Ramos (cell line): Measurements from ENCODE around the gene CACNA1D.

Source experiments
- in situ Hi-C: fragments of 300-500 bp; cut with MboI; formaldehyde crosslinking; loops from one replicate; pipeline ENCODE4 v1.14.3; 2022; ENCODE audit warnings: low sequenced_read_pairs; ENCODE audit not compliant: unreplicated experiment

Gene CACNA1D

GRCh38 chr3:53493595-53493962, 832 bp upstream of the CACNA1D start:
- in situ Hi-C loops, result no loop called here

- in situ Hi-C loops, result no loop called here
Measured at GRCh38 chr3:53495146-53495519, 722 bp downstream of the CACNA1D start.

GRCh38 chr3:53495520-53496391, 1.3 kb downstream of the CACNA1D start:
- in situ Hi-C loops, result no loop called here

- in situ Hi-C loops, result no loop called here
Measured at GRCh38 chr3:53496392-53496670, 1.9 kb downstream of the CACNA1D start.

DNA sequence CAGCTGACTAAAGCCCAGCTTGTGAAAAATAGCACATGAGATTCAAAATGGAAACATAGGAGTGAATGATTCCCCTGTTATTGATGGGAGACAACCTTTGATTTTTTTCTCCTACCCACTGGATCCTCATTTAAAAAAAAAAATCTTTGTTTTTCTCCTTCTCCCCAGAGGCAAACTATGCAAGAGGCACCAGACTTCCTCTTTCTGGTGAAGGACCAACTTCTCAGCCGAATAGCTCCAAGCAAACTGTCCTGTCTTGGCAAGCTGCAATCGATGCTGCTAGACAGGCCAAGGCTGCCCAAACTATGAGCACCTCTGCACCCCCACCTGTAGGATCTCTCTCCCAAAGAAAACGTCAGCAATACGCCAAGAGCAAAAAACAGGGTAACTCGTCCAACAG, 2.6 kb downstream of the CACNA1D start:
- in situ Hi-C loops, result no loop called here

DNA sequence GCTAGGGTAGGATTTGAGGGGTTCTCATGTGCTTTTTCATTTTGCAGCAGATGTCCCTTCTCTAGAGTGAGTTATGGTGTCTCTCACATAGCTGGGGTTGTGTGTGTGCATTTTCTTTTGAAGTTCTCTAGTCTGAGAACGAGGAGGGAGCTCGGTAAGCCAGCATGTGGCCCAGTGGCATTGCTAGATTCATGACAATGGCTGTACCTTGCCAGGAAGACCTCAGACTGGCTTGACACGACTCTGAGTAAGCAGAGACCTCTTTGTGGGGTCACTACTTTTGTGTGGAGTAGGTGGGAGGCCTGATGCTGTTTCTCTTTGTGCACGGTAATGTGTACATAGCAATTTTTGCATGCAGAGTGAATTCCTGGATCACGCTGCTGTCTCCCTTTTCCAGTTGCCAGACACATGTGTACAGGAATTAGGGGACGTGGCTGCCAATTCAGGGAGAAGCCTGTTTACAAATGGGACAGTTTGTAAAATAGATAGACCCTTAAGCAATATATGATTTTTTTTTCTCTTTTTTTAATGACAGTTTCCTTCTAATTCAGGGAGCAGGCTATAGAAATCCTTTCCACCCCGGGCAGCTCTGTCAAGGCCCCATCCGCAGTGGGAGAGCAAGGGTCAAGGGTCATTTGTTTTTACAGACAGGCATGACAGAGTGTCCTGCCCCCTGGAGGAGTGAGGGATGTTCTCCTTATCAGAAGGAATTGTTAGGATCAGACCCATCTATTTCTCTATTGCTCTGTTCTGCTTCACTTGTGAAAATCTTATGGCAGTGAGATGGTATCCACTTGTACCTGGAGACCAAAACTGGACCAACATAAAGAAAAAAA, 4.6 kb downstream of the CACNA1D start:
- in situ Hi-C loops, result no loop called here

GRCh38 chr3:53500165-53500777, 5.9 kb downstream of the CACNA1D start:
- in situ Hi-C loops, result no loop called here

DNA sequence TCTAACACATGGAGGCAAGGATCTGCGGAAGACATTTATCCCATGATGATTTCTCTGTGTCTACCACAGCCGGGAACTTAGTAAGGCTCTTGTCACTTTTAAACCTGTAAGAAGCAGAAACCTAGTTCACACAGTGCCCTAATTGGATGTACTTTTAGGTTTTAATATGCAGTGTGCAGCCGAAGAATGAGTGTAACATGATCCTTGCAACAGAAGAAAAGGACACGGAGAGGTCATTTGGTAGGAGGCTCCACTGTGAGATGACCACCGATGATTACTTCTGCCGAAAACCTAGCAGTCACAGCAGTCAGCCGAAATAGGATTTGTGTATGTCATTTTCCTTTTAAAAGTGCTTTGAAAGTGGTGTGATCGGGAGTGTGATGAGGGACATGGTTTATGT, 6.8 kb downstream of the CACNA1D start:
- in situ Hi-C loops, result no loop called here

- in situ Hi-C loops, result no loop called here
Measured at GRCh38 chr3:53502737-53503136, 8.3 kb downstream of the CACNA1D start.

DNA sequence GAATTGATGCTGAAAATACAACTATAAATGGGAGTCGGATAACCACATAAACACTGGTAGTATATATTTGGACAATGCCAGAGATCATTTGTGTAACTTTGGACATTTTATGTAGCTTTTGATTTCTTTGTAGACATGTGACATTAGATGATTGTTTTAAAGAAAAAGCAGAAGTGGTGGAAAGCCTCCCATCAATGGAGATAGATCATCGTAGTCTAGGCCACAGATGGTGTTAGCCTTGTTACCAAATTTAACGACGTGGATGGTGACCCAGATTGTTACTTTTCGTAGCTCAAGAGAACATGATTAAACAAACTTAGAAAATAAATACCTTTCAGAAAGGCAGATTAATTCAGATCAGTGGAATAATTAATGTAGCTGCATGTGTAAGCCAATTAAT, 8.8 kb downstream of the CACNA1D start:
- in situ Hi-C loops, result no loop called here

- in situ Hi-C loops, result no loop called here
Measured at GRCh38 chr3:53506110-53506762, 11.8 kb downstream of the CACNA1D start.

GRCh38 chr3:53506763-53507145, 12.3 kb downstream of the CACNA1D start:
- in situ Hi-C loops, result no loop called here

DNA sequence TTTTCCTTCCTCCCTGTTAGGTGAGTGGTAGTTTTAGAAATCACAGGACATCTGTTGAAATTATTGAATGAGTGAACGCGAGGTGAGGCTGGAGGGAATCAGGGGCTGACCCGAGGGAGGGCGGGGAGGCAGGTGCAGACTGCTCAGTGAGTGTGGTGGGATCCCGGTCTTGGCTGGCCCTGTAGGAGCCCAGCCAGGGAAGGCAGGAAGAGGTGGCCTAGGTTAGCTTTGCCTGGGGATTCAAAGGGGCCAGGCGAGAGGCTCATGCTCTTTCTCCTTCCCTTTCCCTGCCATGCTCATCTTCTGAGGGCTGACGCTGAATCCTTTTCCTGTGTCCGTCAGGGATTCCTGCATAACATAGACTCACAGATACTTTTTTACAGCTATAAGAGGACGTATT, 15.1 kb downstream of the CACNA1D start:
- in situ Hi-C loops, result no loop called here

GRCh38 chr3:53510508-53510907, 16.1 kb downstream of the CACNA1D start:
- in situ Hi-C loops, result no loop called here

DNA sequence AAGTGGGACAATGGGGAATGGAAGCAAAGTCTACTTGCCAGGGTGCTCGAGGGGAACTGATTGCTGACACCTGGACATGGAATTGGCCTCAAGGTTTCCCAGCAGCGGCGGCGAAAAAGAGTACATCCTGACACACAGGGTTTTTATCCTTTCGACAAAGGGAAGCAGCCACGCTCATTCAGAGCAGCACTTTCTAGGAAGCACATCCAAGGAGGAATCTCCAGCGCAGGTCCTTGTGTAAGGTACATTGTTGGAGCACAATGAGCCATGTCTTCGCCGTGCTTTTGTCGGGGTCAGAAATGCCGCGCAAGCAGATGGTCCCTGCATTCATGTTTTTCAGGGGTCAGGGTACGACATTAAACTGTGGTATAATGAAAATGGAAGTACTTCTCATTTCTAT, 16.8 kb downstream of the CACNA1D start:
- in situ Hi-C loops, result no loop called here

GRCh38 chr3:53513556-53514190, 19.3 kb downstream of the CACNA1D start:
- in situ Hi-C loops, result no loop called here

- in situ Hi-C loops, result no loop called here
Measured at GRCh38 chr3:53516339-53516738, 21.9 kb downstream of the CACNA1D start.

DNA sequence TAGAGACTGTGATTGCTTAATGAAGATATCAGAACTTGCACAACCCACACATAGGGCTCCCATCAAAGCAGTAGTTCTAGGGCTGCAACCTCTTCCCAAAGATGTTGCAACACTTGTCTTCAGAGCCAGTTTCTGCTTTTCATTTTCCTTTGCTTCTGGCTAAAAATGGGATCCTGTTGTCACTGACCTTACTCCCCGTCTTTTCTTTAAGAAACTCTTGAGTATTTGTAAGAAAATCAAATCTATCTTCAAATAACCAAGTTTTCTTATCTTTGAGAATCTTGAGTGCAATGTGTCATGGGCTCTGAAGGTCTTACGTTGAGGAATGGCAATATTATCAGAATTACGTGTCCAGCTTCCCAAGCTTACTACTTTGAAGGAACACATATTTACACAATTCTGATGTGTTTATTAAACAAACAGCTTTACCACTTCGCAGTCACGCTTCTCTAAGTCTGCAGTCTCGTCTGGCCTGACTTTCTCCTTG, 24.1 kb downstream of the CACNA1D start:
- in situ Hi-C loops, result no loop called here

DNA sequence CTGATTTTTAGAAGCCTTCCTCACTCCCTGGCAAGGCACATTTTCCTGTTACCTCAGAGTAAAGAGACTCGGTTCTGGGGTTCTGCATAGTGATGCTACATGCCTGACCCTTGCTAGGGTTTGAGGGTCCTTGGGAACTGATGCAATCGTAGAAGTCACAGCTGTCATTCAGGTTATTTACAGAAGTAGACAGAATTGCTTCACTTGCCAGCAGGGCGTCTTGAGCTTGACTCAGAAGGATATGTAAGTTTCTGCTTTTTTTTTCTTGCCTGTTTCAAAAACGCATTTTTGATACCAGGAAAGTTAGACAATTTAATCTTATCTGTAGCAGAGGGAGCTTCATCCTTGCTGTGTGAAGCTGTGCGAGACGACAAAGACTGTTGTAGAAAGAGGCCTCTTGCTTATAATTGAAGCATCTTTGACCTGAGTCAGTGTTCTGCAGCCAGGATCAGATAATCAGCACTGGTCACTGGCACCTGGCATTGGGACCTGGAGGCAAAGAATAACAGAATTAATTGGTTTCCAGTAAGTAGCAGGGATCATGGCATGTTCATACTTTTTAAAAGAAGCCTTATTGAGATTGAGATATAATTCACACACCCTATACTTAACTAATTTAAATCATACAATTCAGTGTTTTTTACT, 24.8 kb downstream of the CACNA1D start:
- in situ Hi-C loops, result no loop called here

DNA sequence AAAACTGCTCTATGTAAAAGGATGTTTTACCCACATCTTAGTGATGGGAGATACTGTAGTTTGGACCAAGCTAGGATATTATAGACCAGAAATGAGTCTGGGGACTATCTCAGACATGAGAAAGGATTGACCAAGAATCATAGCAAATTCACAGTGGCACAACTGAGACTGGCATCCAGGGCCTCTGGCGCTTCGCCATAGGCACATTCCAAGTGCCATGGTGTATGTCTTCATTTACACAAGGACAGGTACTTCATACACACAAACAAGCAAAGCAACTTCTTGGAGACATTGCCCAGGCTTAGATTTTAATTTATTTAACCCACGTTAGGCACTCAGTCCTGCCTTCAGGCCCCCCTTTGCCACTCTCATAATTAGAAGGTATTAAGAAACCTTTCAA, 28.9 kb downstream of the CACNA1D start:
- in situ Hi-C loops, result no loop called here
